Measurements from ENCODE around the gene CDC23. TPM values are rescaled to one million over a fixed set of nuclear protein-coding genes. Genes with fewer than 3 reads are reported as not detected.

The CDC23 gene
- total RNA-seq, 2 donors from 2014 or later: 6.6 to 16.6 TPM

GRCh38 chr5:138180183-138180782 is 32.8 kb downstream of the CDC23 start:
- Histone ChIP-seq H3K36me3 (replicated peaks in 1 of 2; ENCODE audit: insufficient read depth in 1 of 2, low read depth in 2 of 2) (no peaks in the 10 kb centered on the region), H3K4me1 (peaks cover 21% of the 10 kb centered on the region), H3K9me3 (no peaks in the 10 kb centered on the region), H3K4me3 (no peak overlapping the region), H3K27me3 (no peaks in the 10 kb centered on the region), H3K27ac (no peak overlapping the region)
- TF ChIP-seq CTCF (IDR thresholded peaks at IDR 0.05): peak in 3 of 7 experiments; percentile 13 to 29 (median 25)
- no peak for TF ChIP-seq POLR2A (IDR thresholded peaks at IDR 0.05)
- DNase-seq (no peak), ATAC-seq (no peak)
- intact Hi-C loops (cut with DNase I): no loop called here
- WGBS, 2 donors: 64 to 68% methylated on average over 5 of the region's 5 CpGs

- ATAC-seq (no peak), DNase-seq (no peak)
- TF ChIP-seq CTCF (IDR thresholded peaks at IDR 0.05) (no peak), POLR2A (IDR thresholded peaks at IDR 0.05) (no peak)
- 1% methylated on average over 21 to 23 of the region's 23 CpGs for WGBS, 2 donors
- H3K4me1 ChIP-seq: peaks cover 21% of the 10 kb centered on the region
- peaks cover 0 to 2% of the 10 kb centered on the region in 2 donors for H3K36me3 ChIP-seq (replicated peaks in 1 of 2; ENCODE audit: insufficient read depth in 1 of 2, low read depth in 2 of 2)
- no peak overlapping the region for H3K27ac ChIP-seq
- H3K9me3 ChIP-seq: no peaks in the 10 kb centered on the region
- peak overlapping the region in 1 of 2 donors; percentile 6 for H3K4me3 ChIP-seq
- no peaks in the 10 kb centered on the region for H3K27me3 ChIP-seq
- intact Hi-C loops (cut with DNase I): no loop called here
Measured at GRCh38 chr5:138179277-138179857, 33.8 kb downstream of the CDC23 start.

GRCh38 chr5:138178516-138179276 is 34.4 kb downstream of the CDC23 start, which contains the start of the genes BRD8 and KIF20A:
Gene BRD8, minus strand, starts transcription at chr5:138178630. Its CDS starts 16 bp downstream, at chr5:138178614.
Gene KIF20A, plus strand, starts transcription at chr5:138179112. Its CDS starts 569 bp downstream, at chr5:138179681.
- TF ChIP-seq CTCF (IDR thresholded peaks at IDR 0.05): no peak
- TF ChIP-seq POLR2A (IDR thresholded peaks at IDR 0.05): peak in 2 of 3 donors; percentile 69 to 73
- intact Hi-C loops (cut with DNase I): no loop called here
- DNase-seq (peak; percentile 95 to 98 (median 96)), ATAC-seq (peak; percentile 97)
- 0 to 1% methylated on average over 30 to 41 of the region's 41 CpGs for WGBS, 2 donors
- Histone ChIP-seq H3K4me1 (peaks cover 21% of the 10 kb centered on the region), H3K9me3 (no peaks in the 10 kb centered on the region), H3K27ac (peak within 1 kb of the TSS; percentile 65 to 86 (median 80)), H3K27me3 (no peaks in the 10 kb centered on the region), H3K36me3 (replicated peaks in 1 of 2; ENCODE audit: insufficient read depth in 1 of 2, low read depth in 2 of 2) (peaks cover 0 to 5% of the 10 kb centered on the region in 2 donors), H3K4me3 (peak within 1 kb of the TSS; percentile 67 to 80)

GRCh38 chr5:138177941-138178515 is 35.1 kb downstream of the CDC23 start:
- Histone ChIP-seq H3K4me3 (peak overlapping the region; percentile 67 to 80), H3K27ac (peak overlapping the region; percentile 65 to 86 (median 80)), H3K36me3 (replicated peaks in 1 of 2; ENCODE audit: insufficient read depth in 1 of 2, low read depth in 2 of 2) (peaks cover 0 to 5% of the 10 kb centered on the region in 2 donors), H3K4me1 (peaks cover 21% of the 10 kb centered on the region), H3K27me3 (no peaks in the 10 kb centered on the region), H3K9me3 (no peaks in the 10 kb centered on the region)
- ATAC-seq (no peak), DNase-seq (peak in 3 of 4 donors; percentile 11 to 54 (median 22))
- 0 to 1% methylated on average over 16 of the region's 16 CpGs for WGBS, 2 donors
- TF ChIP-seq CTCF (IDR thresholded peaks at IDR 0.05): no peak
- intact Hi-C loops (cut with DNase I): no loop called here
